GM18511 (cell line): ENCODE results near the gene TRAPPC2B.
"Not testable (repeated sequence)": the region's sequence is repeated elsewhere in the genome, so short reads cannot be mapped to it uniquely, and the experiment has no call there.

Experiments used
- ATAC-seq: cut with Tn5 transposase; IDR thresholded peaks from one replicate; pipeline ENCODE4 v1.9.1; 2021; ENCODE audit warnings: mild to moderate bottlenecking, moderate library complexity; ENCODE audit not compliant: unreplicated experiment

TRAPPC2B gene

DNA sequence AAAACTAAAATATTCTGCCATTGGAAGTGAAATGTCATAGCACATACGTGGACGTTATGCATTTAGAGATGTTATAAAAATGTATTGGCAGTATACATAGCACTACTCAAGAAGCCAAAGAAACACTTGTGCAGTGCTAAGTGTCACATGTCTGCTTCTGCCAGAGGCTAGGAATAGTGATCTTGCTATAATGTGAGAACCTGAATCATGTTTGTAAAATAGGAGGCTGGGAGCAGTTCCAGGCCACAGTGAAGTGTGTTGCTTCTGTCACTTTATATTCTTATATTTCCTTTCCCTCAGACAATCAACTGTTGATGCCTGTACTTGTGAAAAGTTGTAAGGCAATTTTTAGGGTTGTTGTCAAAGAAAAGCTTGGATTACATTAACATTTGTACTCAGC, 3.4 kb downstream of the TRAPPC2B start:
- no peak for ATAC-seq

DNA sequence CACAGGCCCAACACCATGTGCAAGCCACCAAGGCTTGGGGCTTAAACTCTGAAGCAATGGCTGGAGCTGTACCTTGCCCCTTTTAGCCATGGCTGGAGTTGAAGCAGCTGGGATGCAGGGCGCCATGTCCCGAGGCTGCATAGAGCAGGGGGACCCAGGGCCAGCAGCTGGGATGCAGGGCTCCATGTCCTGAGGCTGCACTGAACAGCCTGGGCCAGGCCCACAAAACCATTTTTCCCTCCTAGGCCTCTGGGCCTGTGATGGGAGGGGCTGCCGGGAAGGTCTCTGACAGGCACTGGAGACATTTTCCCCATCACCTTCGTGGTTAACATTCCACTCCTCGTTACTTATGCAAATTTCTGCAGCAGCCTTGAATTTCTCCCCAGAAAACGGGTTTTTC, 10.8 kb downstream of the TRAPPC2B start:
- no peak for ATAC-seq

DNA sequence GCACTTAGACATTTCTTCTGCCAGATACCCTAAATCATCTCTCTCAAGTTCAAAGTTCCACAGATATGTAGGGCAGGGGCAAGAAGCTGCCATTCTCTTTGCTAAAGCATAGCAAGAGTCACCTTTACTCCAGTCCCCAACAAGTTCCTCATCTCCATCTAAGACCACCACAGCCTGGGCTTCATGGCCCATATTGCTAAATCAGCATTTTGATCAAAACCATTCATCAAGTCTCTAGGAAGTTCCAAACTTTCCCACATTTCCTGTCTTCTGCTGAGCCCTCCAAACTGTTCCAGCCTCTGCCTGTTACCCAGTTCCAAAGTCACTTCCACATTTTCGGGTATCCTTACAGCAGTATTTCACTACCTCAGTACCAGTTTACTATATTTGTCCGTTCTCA, 11.3 kb downstream of the TRAPPC2B start:
- not testable (repeated sequence) for ATAC-seq

DNA sequence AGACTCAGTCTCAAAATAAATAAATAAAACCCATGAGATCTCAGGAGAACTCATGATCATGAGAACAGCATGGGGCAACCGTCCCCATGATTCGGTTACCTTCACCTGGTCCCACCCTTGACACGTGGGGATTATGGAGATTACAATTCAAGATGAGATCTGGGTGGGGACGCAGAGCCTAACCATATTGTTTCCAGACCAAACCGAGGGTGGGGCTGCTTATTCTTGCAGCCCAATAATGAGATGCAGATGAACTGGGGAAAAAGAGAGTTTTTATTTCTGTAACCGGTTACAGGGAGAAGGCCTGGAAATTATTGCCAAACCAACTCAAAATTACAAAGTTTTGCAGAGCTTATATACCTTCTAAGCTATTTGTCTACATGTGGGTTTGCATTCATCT, 12.8 kb downstream of the TRAPPC2B start:
- ATAC-seq = no peak

DNA sequence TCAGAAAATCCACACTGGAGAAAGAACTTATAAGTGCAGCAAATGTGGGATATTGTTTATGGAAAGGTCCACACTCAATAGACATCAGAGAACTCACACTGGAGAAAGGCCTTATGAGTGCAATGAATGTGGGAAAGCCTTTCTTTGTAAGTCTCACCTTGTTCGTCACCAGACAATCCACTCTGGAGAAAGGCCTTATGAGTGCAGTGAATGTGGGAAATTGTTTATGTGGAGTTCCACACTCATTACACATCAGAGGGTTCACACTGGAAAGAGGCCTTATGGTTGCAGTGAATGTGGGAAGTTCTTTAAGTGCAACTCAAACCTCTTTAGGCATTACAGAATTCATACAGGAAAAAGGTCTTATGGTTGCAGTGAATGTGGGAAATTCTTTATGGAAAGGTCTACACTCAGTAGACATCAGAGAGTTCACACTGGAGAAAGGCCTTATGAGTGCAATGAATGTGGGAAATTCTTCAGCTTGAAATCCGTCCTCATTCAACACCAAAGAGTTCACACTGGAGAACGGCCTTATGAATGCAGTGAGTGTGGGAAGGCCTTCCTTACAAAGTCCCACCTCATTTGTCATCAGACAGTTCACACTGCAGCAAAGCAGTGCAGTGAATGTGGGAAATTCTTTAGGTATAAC, 14.3 kb downstream of the TRAPPC2B start:
- no peak for ATAC-seq

DNA sequence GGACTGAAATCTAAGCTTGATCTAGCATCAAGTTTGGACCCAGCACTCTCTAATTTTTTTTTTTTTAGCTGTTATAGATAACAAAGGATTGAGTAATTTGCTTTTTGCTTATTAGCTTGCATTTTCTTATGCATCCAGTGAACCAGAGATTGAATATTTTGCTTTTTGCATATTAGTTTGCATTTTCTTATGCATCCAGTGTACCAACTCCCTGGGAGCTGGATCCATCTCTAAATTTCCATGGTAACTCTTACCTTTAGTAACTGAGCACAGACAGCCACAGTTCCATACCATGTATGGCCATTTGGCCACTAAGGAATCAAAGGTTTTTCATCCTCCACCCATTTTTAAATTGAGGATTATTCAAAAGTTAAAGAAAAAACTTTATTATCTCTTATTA, 17.6 kb downstream of the TRAPPC2B start:
- ATAC-seq = no peak

DNA sequence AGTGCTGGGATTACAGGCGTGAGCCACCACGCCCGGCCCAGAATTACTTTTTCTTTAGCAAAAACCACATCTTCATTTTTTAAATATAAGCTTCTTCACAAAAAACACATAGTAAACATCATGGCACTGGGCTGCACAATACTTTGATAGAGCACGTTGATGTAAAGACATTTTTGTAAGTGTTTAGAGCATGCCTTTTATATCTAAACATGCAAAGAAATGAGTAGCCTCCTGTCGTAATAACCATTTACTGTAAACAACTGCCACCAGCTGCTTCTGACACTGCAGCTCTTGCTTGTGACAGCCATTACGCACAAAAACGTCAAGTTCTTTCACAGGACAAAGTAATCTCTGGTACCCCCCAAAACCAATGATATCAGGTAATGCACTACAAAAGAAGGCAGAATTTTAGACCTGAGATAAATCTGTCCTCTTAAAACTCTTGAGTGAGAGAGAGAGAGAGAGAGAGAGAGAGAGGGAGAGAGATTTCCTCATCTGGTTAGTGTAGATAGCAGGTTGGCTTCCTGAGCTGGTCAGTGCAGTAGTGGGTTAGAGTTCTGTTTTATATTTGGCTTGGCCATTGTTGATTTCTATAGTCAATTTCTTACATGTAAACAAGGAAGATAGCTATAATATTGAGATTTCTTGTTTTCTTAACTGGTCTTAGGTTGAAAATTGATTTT, 19.6 kb downstream of the TRAPPC2B start:
- no peak for ATAC-seq

DNA sequence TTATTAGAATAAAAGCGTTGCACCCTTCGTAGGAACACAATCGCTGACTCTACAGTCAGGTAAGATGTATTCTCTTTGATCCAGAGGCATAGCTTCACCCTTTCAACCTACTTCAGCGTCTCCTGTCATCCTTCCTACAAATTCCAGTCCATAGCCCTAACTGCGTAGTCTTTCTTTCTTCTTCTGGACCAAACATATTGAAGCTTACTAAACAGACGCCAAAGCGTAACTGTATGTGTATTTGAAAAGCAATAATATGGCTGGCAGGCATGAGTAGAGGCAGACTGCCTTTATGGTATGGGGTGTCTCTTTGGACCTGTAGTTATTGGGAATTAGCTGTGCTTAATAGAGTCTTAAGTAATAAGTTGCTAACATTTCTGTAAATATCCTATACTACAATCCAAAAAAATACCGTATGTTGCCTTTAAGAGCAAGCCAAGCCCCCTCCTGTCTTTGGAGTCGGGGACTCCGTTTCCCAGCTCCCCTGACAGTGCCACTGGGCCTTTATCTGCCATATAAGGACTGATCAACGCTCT, 25.9 kb downstream of the TRAPPC2B start:
- no peak for ATAC-seq

DNA sequence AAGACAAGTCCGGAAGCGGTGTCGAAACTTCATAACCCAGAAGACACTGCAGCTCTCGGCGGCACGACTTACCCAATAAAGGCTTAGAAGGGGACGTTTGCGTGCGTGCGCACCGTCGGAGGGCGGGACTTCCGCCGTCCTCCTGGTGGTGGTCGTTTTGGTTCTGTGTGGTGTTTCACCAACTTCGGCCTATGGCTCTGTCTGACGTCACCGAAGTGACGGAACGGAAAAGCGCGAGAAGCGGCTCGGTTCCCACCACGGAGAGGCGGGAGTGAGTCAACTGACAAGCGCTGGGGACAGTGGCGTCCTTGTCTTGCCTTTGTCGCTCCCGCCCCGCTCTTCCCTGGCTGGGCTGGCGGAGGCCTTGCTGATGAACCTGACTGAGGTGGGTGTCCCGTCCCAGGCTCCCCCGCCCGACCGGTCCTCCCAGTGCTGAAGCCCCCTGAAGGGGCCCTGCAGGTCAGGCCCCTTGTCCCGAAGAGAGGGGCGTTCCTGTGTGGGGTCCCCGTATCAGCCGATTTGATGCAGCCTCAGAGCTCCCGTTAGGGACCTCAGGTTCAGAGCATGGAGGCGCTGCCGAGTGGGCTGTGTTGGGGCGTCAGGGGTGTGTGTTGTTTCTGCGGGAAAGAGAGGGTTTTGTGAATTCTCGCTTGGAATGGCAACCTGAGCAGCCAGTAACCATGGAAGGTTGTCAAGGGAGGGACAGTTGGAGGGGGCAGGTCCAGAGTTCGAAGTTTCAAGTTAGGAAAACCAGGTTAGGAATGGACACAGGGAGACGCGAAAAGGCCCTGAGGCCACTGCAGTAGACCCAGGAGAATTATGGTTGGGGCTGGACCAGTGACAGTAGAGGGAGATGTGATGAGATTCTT, 26.6 kb downstream of the TRAPPC2B start, which contains the start of gene ZNF548:
Gene ZNF548 (plus strand): TSS at position 125 of the 869 bp plus-strand sequence. CDS start 246 bp downstream, at position 371.
- ATAC-seq = peak; percentile 99

DNA sequence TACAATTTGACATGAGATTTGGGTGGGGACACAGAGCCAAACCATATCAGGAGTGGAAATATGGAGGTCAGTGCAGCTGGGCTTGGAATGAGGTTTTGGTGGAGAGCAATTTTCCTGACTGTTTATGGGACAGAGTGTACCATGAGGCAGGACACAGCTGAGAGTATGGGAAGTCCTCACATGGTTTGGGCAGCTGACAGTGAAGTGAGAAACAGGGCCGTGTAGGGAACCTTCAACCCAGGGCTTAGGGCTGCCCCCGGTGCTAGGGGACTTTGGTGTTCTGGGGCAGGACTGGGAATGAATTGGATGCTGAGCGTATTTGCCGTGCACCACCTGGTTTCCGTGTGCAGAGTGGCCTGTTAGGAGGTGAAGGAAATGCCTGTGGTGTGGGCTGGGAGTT, 32.4 kb downstream of the TRAPPC2B start:
- no peak for ATAC-seq

DNA sequence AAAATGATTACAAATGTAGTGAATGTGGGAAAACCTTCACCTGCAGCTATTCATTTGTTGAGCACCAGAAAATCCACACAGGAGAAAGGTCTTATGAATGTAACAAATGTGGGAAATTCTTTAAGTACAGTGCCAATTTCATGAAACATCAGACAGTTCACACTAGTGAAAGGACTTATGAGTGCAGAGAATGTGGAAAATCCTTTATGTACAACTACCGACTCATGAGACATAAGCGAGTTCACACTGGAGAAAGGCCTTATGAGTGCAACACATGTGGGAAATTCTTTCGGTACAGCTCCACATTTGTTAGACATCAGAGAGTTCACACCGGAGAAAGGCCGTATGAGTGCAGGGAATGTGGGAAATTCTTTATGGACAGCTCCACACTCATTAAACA, 35.5 kb downstream of the TRAPPC2B start:
- ATAC-seq = no peak

DNA sequence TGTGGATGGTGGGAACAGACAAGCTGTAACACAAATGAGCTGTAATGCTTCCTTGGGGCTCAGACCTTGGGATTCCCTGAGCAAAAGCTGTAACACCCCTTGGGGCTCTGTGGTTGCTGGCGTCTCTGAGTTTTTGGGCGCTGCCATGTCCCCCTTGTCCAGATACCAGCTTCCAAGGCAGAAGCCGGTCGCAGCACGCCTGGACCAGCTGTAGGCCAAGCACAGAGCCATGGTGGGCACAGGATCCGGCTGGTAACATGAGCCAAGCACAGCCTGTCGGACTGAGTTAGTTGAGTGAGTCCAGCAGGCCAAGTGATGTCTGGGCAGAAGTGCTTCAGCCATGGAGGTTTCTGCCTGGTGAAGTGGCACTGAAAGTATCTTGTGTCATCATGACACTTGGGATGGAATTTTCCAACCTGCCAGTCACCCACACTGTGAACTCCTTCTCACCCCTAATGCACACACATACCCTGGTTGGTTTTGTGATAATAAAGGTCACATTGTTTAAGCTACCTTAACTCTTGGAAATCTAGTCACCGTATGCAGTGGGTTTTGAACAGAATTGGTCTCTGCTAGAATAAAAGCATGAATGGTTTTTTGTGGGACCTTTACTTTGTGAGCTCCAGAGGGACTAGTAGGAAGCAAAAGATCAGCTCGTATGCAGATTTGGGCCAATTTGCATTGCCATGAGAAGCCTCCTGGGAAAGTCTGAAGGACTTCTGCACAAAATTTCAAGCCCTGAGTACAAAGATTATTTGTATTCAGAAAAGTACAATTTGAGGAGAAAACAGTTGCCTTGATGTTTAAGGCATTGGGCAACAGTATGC, 40.6 kb downstream of the TRAPPC2B start:
- ATAC-seq = no peak

DNA sequence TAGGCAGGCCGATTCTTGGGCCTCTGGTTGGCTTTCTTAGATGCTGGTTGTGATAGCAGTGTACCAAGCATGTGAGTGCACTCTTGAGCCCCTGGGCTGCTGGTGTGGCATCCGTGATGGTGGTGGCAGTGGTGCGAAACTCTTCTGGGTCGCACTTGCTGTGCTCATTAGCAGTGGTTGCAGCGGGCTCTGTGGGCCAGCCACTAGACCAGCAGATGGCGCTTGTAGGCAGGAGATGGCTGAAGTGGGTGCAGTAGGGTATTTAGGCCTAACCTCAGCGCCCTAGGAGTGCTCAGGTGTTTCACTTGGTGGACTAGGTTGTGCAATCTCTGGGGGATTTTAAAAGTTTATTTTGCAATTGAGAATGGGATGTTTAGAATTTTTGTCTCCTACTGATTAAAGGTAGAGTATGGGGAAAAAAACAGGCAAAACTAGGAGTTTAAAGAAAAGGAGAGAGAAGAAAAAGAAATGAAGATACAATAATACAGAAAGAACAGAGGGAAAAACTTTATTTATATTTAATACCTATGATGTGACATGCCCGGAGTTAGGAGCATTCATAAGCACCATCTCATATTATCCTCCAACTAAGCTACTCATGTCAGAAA, 43.3 kb downstream of the TRAPPC2B start:
- no peak for ATAC-seq

DNA sequence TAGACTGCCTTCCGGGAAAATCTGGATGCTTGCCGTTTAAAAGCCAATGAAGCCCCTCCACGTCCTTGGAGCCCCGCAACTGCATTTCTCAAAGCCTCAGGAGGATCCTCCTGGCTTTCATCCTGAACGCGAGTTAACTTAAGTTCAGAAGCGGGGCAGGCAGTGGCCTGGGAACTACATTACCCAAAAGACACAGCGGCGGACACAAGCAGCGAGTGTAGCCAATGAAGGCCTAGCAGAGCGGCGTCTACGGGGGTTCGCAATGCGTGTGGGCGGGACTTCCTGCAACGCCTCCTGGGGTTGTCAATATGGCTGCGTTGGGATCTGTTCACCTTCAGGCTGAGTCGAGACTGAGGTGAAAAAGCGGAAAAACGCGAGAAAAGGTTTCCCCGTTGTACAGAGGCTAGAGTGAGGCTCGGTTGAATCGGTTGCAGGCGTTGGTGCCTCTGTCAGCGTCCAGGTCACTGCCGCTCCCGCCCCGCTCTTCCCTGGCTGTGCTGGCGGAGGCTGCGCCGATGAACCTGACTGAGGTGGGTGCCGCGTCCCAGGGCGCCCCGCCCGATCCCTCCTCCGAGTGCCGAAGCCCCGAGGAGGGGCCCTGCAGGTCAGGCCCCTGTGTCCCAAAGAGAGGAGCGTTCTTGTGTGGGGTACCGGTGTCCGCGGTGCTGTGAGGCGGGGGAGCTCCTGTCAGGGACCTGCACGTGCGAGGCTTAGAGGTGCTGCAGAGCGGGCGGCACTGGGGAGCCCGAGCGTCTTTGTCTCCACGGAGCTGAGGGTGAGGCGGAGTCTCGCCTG, 47.7 kb downstream of the TRAPPC2B start, which contains the start of gene ZNF17:
Gene ZNF17 (plus strand): TSS at position 285 of the 795 bp plus-strand sequence. CDS start 2,455 bp downstream, outside the sequence.
- peak; percentile 100 for ATAC-seq
